ENCODE data around the gene ICOS. TPM values are rescaled to one million over a fixed set of nuclear protein-coding genes. Genes with fewer than 3 reads are reported as not detected.

Gene ICOS
- total RNA-seq, 5 donors from 2014 or later (not counting 1 experiment from before 2014, with no cell fraction given): 33.9 to 72.2 (median 41.9) TPM

DNA sequence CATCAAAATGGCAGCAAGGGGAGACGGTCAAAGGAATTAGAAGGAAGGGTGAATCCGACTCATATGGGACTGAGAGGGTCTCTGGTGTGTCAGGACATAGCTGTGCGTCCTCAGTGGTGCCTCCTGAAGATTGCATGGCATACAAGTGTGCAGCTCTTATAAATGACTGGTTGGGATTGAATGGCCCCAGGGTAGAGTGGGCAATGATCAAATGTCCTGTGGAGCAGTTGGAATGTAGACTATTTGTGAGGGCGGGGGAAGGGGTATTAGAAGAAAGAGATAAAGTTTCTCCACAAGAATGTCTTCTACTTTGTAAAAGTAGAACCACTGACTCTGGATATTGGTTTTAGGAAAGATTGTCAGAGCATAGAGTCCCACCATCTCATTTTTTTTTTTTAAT is 44.4 kb upstream of the ICOS start:
- no peak overlapping the region for H3K4me3 Mint-ChIP-seq
- ATAC-seq (replicated peaks in 1 of 4): no peak
- Histone ChIP-seq H3K9me3 (no peaks in the 10 kb centered on the region), H3K36me3 (ENCODE audit: control insufficient read depth in 2 of 2, extremely low read depth in 1 of 2, insufficient read depth in 1 of 2, low read length in 1 of 2) (no peaks in the 10 kb centered on the region), H3K4me1 (ENCODE audit: control insufficient read depth in 1 of 2, extremely low read depth in 1 of 2, insufficient read depth in 2 of 2, low read length in 2 of 2) (no peaks in the 10 kb centered on the region), H3K4me3 (ENCODE audit: control insufficient read depth in 1 of 2, extremely low read depth in 1 of 2, low read length in 1 of 2) (no peak overlapping the region), H3K27me3 (replicated peaks in 1 of 2; ENCODE audit: control insufficient read depth in 2 of 2, extremely low read depth in 1 of 2, insufficient read depth in 2 of 2, low read length in 1 of 2) (no peaks in the 10 kb centered on the region), H3K27ac (ENCODE audit: low read length) (no peak overlapping the region)
- CTCF ChIA-PET: no interaction called here
- no peak overlapping the region for H3K27ac Mint-ChIP-seq
- H3K9me3 Mint-ChIP-seq: no peaks in the 10 kb centered on the region
- 100% methylated on average over 4 of the region's 4 CpGs for WGBS (ENCODE audit: insufficient coverage)
- POLR2A ChIA-PET: no interaction called here
- peaks cover 4% of the 10 kb centered on the region for H3K36me3 Mint-ChIP-seq
- H3K4me1 Mint-ChIP-seq: peaks cover under 1 to 9% (median 5%) of the 10 kb centered on the region in 3 donors
- no peaks in the 10 kb centered on the region for H3K27me3 Mint-ChIP-seq
- no peak for DNase-seq

- Mint-ChIP-seq H3K9me3 (no peaks in the 10 kb centered on the region), H3K36me3 (peaks cover 4% of the 10 kb centered on the region), H3K27ac (no peak overlapping the region), H3K27me3 (no peaks in the 10 kb centered on the region), H3K4me1 (peaks cover 0 to 15% (median 5%) of the 10 kb centered on the region in 3 donors), H3K4me3 (no peak overlapping the region)
- Histone ChIP-seq H3K27ac (ENCODE audit: low read length) (no peak overlapping the region), H3K9me3 (no peaks in the 10 kb centered on the region), H3K4me3 (ENCODE audit: control insufficient read depth in 1 of 2, extremely low read depth in 1 of 2, low read length in 1 of 2) (no peak overlapping the region), H3K4me1 (ENCODE audit: control insufficient read depth in 1 of 2, extremely low read depth in 1 of 2, insufficient read depth in 2 of 2, low read length in 2 of 2) (no peaks in the 10 kb centered on the region), H3K36me3 (ENCODE audit: control insufficient read depth in 2 of 2, extremely low read depth in 1 of 2, insufficient read depth in 1 of 2, low read length in 1 of 2) (no peaks in the 10 kb centered on the region), H3K27me3 (replicated peaks in 1 of 2; ENCODE audit: control insufficient read depth in 2 of 2, extremely low read depth in 1 of 2, insufficient read depth in 2 of 2, low read length in 1 of 2) (no peaks in the 10 kb centered on the region)
- CTCF ChIA-PET: no interaction called here
- POLR2A ChIA-PET: interaction anchor here in 1 of 2 donors (0.6 kb wide), 1 partner anchor 12 kb away, joined by 3 read pairs; no protein-coding TSS in a partner anchor
- DNase-seq: no peak
- ATAC-seq (replicated peaks in 1 of 4): no peak
These were observed 43.2 kb upstream of the ICOS start for GRCh38 chr2:203893401-203893800.

DNA sequence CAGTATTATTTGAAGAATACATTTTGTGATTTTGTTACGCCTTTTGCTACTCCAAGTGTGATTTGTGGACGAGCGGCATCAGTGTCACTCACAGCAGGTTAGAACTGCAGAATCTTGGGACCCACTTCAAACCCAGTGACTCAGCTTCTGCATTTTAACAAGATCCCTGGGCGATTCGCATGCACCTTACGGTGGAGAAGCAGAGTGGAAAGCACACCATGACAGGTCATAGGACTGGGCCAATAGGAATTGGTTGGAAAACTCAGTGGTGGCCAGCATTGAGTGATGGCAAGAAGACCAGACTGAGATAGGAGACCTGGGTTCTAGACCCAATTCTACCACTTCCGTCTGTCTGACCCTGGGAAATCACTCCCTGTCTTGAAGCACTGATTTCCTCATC is 42.7 kb upstream of the ICOS start:
- no peaks in the 10 kb centered on the region for H3K27me3 Mint-ChIP-seq
- ChIA-PET CTCF (no interaction called here), POLR2A (interaction anchor here in 1 of 2 donors (0.6 kb wide), 1 partner anchor 12 kb away, joined by 3 read pairs; no protein-coding TSS in a partner anchor)
- no peaks in the 10 kb centered on the region for H3K9me3 Mint-ChIP-seq
- no peak overlapping the region for H3K27ac ChIP-seq (ENCODE audit: low read length)
- H3K9me3 ChIP-seq: no peaks in the 10 kb centered on the region
- WGBS (ENCODE audit: insufficient coverage): 100% methylated on average over 4 of the region's 7 CpGs
- H3K4me3 Mint-ChIP-seq: no peak overlapping the region
- H3K27me3 ChIP-seq (replicated peaks in 1 of 2; ENCODE audit: control insufficient read depth in 2 of 2, extremely low read depth in 1 of 2, insufficient read depth in 2 of 2, low read length in 1 of 2): no peaks in the 10 kb centered on the region
- peaks cover 4% of the 10 kb centered on the region for H3K36me3 Mint-ChIP-seq
- no peaks in the 10 kb centered on the region for H3K36me3 ChIP-seq (ENCODE audit: control insufficient read depth in 2 of 2, extremely low read depth in 1 of 2, insufficient read depth in 1 of 2, low read length in 1 of 2)
- ATAC-seq (replicated peaks in 1 of 4) (no peak), DNase-seq (no peak)
- H3K27ac Mint-ChIP-seq: no peak overlapping the region
- no peak overlapping the region for H3K4me3 ChIP-seq (ENCODE audit: control insufficient read depth in 1 of 2, extremely low read depth in 1 of 2, low read length in 1 of 2)
- H3K4me1 Mint-ChIP-seq: peaks cover under 1 to 15% (median 5%) of the 10 kb centered on the region in 3 donors
- no peaks in the 10 kb centered on the region for H3K4me1 ChIP-seq (ENCODE audit: control insufficient read depth in 1 of 2, extremely low read depth in 1 of 2, insufficient read depth in 2 of 2, low read length in 2 of 2)

- no peaks in the 10 kb centered on the region for H3K27me3 Mint-ChIP-seq
- ChIA-PET CTCF (no interaction called here), POLR2A (no interaction called here)
- H3K9me3 Mint-ChIP-seq: no peaks in the 10 kb centered on the region
- Histone ChIP-seq H3K4me3 (ENCODE audit: control insufficient read depth in 1 of 2, extremely low read depth in 1 of 2, low read length in 1 of 2) (no peak overlapping the region), H3K36me3 (ENCODE audit: control insufficient read depth in 2 of 2, extremely low read depth in 1 of 2, insufficient read depth in 1 of 2, low read length in 1 of 2) (no peaks in the 10 kb centered on the region), H3K27me3 (replicated peaks in 1 of 2; ENCODE audit: control insufficient read depth in 2 of 2, extremely low read depth in 1 of 2, insufficient read depth in 2 of 2, low read length in 1 of 2) (no peaks in the 10 kb centered on the region), H3K27ac (ENCODE audit: low read length) (no peak overlapping the region), H3K9me3 (no peaks in the 10 kb centered on the region), H3K4me1 (ENCODE audit: control insufficient read depth in 1 of 2, extremely low read depth in 1 of 2, insufficient read depth in 2 of 2, low read length in 2 of 2) (no peaks in the 10 kb centered on the region)
- DNase-seq (no peak), ATAC-seq (replicated peaks in 1 of 4) (no peak)
- peaks cover 4% of the 10 kb centered on the region for H3K36me3 Mint-ChIP-seq
- H3K4me1 Mint-ChIP-seq: peaks cover 4 to 15% (median 5%) of the 10 kb centered on the region in 3 donors
- no CpG with 5 or more reads among the region's 1 CpG for WGBS (ENCODE audit: insufficient coverage)
- H3K4me3 Mint-ChIP-seq: no peak overlapping the region
- H3K27ac Mint-ChIP-seq: no peak overlapping the region
These were observed 42.3 kb upstream of the ICOS start for GRCh38 chr2:203894262-203894661.

- Mint-ChIP-seq H3K27ac (no peak overlapping the region), H3K27me3 (no peaks in the 10 kb centered on the region), H3K4me1 (peaks cover 4 to 12% (median 5%) of the 10 kb centered on the region in 3 donors), H3K36me3 (peaks cover 16% of the 10 kb centered on the region), H3K9me3 (peaks cover 12 to 18% (median 14%) of the 10 kb centered on the region in 3 donors), H3K4me3 (no peak overlapping the region)
- DNase-seq (no peak), ATAC-seq (replicated peaks in 1 of 4) (no peak)
- POLR2A ChIA-PET: interaction anchor here in 1 of 2 donors (0.5 to 0.7 kb wide), 2 partner anchors 37 to 43 kb away, joined by 3 read pairs; no protein-coding TSS in a partner anchor
- no peaks in the 10 kb centered on the region for H3K36me3 ChIP-seq (ENCODE audit: control insufficient read depth in 2 of 2, extremely low read depth in 1 of 2, insufficient read depth in 1 of 2, low read length in 1 of 2)
- no peak overlapping the region for H3K27ac ChIP-seq (ENCODE audit: low read length)
- no peaks in the 10 kb centered on the region for H3K4me1 ChIP-seq (ENCODE audit: control insufficient read depth in 1 of 2, extremely low read depth in 1 of 2, insufficient read depth in 2 of 2, low read length in 2 of 2)
- 80% methylated on average over 1 of the region's 2 CpGs for WGBS (ENCODE audit: insufficient coverage)
- CTCF ChIA-PET: interaction anchor here in 1 of 2 donors (1.5 to 1.6 kb wide), 2 partner anchors 12 to 82 kb away, joined by 6 to 7 read pairs; no protein-coding TSS in a partner anchor
- H3K27me3 ChIP-seq (replicated peaks in 1 of 2; ENCODE audit: control insufficient read depth in 2 of 2, extremely low read depth in 1 of 2, insufficient read depth in 2 of 2, low read length in 1 of 2): no peaks in the 10 kb centered on the region
- no peaks in the 10 kb centered on the region for H3K9me3 ChIP-seq
- no peak overlapping the region for H3K4me3 ChIP-seq (ENCODE audit: control insufficient read depth in 1 of 2, extremely low read depth in 1 of 2, low read length in 1 of 2)
These were observed 39.0 kb upstream of the ICOS start for GRCh38 chr2:203897544-203897943.

GRCh38 chr2:203898657-203899056 is 37.9 kb upstream of the ICOS start:
- Mint-ChIP-seq H3K27me3 (no peaks in the 10 kb centered on the region), H3K36me3 (peaks cover 17% of the 10 kb centered on the region), H3K4me1 (peaks cover 4 to 12% (median 5%) of the 10 kb centered on the region in 3 donors), H3K4me3 (no peak overlapping the region), H3K9me3 (peaks cover 12 to 19% (median 15%) of the 10 kb centered on the region in 3 donors), H3K27ac (no peak overlapping the region)
- ChIA-PET CTCF (interaction anchor here in 1 of 2 donors (1.6 kb wide), 1 partner anchor 11 kb away, joined by 7 read pairs; no protein-coding TSS in a partner anchor), POLR2A (no interaction called here)
- DNase-seq (no peak), ATAC-seq (replicated peaks in 1 of 4) (no peak)
- Histone ChIP-seq H3K4me3 (ENCODE audit: control insufficient read depth in 1 of 2, extremely low read depth in 1 of 2, low read length in 1 of 2) (no peak overlapping the region), H3K9me3 (peaks cover 4% of the 10 kb centered on the region), H3K4me1 (ENCODE audit: control insufficient read depth in 1 of 2, extremely low read depth in 1 of 2, insufficient read depth in 2 of 2, low read length in 2 of 2) (no peaks in the 10 kb centered on the region), H3K36me3 (ENCODE audit: control insufficient read depth in 2 of 2, extremely low read depth in 1 of 2, insufficient read depth in 1 of 2, low read length in 1 of 2) (no peaks in the 10 kb centered on the region), H3K27ac (ENCODE audit: low read length) (no peak overlapping the region), H3K27me3 (replicated peaks in 1 of 2; ENCODE audit: control insufficient read depth in 2 of 2, extremely low read depth in 1 of 2, insufficient read depth in 2 of 2, low read length in 1 of 2) (no peaks in the 10 kb centered on the region)
- WGBS (ENCODE audit: insufficient coverage): no CpG with 5 or more reads among the region's 2 CpGs
